ENCODE results near the gene DES.

The DES gene

GRCh38 chr2:219434718-219435525 lies 16.7 kb downstream of the DES start, which contains the start of gene SPEG:
TSS of gene SPEG (plus strand) at chr2:219434843. CDS start at chr2:219434978, 135 bp downstream.
- no peak within 1 kb of the TSS for H3K4me3 ChIP-seq (ENCODE audit: low read depth, low read length)
- DNase-seq (ENCODE audit: low read depth) = no peak

- no peak for DNase-seq (ENCODE audit: low read depth)
- no peak overlapping the region for H3K4me3 ChIP-seq (ENCODE audit: low read depth, low read length)
These were observed 17.5 kb downstream of the DES start for GRCh38 chr2:219435701-219436100.

DNA sequence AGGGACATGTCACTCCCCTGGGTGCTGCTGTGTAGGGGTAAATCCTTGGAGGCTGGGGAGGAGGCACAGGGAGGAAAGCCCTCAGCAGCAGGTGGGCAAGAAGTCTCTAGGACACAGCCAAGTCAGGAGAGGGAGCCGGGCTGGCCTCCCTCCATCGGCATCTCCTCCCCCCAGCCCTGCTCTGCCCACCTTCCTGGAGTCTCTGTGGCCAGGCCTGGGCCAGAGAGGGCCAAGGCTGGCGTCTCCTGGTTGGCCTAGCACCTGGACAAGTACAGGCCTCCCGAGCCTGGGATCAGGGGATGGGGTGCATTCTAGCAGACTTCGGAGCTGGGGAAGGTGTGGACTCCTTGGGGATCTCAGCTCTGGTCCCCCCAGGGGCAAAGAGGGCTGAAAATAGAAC lies 18.3 kb downstream of the DES start:
- DNase-seq (ENCODE audit: low read depth) = no peak
- H3K4me3 ChIP-seq (ENCODE audit: low read depth, low read length) = no peak overlapping the region

DNA sequence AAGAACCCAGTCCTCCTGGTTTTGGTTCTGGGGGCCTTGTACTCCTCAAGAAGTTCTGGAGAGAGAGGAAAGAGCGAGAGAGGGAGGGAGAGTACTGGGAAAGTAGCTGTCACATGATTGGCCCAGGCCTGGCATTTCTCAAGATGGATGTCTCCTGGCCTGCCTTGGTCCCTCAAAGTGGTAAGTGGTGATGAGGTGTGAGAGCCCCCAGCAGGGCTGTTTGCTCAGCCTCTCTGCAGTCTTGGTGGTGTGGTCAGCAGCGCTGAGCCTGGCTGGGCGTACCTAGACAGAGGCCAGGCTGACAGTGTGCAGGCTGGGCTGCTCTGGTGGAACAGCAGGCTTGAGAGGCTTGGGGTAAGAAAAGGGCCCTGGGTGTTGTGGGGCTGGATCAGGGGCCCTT lies 19.0 kb downstream of the DES start:
- no peak for DNase-seq (ENCODE audit: low read depth)
- no peak overlapping the region for H3K4me3 ChIP-seq (ENCODE audit: low read depth, low read length)

GRCh38 chr2:219437690-219438206 lies 19.6 kb downstream of the DES start:
- no peak overlapping the region for H3K4me3 ChIP-seq (ENCODE audit: low read depth, low read length)
- no peak for DNase-seq (ENCODE audit: low read depth)

DNA sequence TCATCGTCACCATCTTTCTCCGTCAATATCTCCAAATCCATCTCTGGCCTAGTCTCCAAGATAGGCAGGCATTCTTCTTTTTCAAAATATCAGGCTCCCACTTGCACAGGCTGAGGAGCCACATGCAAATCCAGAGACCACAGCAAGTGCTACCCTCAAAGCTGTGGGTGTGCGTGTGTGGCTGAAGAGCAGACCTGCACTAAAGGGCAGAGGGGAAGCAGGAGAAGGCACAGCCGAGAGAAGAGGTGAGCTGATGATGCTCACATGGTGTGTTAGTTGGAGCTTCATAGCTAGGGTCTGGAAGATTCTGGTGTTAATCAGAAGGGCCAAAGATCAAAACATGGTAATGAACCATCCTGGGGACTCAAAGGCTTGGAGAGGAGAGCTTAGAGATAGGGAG lies 20.3 kb downstream of the DES start:
- DNase-seq (ENCODE audit: low read depth) = no peak
- H3K4me3 ChIP-seq (ENCODE audit: low read depth, low read length) = no peak overlapping the region

DNA sequence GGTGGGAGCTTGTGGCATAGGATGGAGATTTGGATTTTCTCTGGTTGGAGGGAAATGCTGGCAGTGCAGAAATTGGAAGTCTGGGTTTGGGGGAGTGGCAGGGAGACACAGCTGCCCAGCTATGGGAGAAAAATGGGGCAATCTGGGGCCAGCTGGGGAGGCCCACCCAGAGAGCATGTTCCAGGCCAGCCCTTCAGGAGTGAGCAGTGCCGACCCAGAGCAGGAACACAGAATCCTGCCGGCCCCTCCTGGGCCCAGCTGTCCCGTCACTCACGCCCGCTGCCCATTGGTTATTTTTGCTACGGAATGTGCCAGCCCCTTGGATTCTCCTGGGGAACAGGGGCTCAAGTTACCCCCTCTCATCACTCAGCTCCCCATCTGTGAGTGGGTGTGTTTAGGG lies 21.3 kb downstream of the DES start:
- DNase-seq (ENCODE audit: low read depth) = no peak
- no peak overlapping the region for H3K4me3 ChIP-seq (ENCODE audit: low read depth, low read length)

- no peak for DNase-seq (ENCODE audit: low read depth)
- H3K4me3 ChIP-seq (ENCODE audit: low read depth, low read length) = no peak overlapping the region
These were observed 22.4 kb downstream of the DES start for GRCh38 chr2:219440388-219441256.

DNA sequence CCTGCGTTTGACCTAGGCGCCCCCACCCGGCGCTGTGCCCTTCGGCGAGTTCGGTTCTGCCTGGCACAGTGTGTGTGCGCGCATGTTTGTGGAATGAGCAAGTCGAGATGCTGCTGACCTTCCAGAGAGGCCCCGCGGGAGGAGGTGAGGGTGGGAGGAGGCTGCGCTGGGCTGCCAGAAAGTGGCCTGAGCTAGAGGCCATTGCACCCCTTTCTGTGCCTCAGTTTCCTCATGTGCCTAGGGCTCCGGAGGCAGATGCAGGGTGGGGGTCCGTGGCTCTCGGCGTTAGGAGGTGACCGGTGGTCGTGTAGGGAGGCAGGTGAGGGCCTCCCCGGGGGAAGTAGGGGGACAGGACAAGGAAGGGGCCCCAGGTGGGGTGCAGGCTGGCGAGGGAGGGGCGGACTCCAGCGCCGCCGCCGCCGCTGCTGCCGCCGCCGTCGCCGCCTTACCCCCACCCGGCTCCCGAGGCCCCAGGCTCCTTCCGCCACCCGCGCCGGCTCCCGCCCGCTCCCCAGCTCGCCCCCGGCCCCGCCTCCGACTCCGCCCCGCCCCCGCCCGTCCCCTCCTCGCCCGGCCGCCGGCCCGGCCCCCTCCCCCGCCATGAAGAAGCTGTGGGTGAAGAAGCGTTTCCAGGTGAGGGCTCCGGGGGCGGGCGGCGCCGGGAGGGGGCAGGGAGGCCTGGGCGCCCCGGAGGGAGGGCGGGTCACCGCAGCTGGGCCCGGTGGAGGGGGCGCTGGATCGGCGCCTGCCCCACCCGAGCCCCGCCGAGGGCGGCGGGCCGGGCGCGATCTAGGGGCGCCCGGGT lies 23.5 kb downstream of the DES start:
- DNase-seq (ENCODE audit: low read depth) = no peak
- peak overlapping the region; percentile 55 for H3K4me3 ChIP-seq (ENCODE audit: low read depth, low read length)

GRCh38 chr2:219442256-219443015 lies 24.3 kb downstream of the DES start:
- DNase-seq (ENCODE audit: low read depth) = no peak
- H3K4me3 ChIP-seq (ENCODE audit: low read depth, low read length) = peak overlapping the region; percentile 55

GRCh38 chr2:219443016-219443696 lies 25.0 kb downstream of the DES start:
- peak overlapping the region; percentile 55 for H3K4me3 ChIP-seq (ENCODE audit: low read depth, low read length)
- DNase-seq (ENCODE audit: low read depth) = no peak

DNA sequence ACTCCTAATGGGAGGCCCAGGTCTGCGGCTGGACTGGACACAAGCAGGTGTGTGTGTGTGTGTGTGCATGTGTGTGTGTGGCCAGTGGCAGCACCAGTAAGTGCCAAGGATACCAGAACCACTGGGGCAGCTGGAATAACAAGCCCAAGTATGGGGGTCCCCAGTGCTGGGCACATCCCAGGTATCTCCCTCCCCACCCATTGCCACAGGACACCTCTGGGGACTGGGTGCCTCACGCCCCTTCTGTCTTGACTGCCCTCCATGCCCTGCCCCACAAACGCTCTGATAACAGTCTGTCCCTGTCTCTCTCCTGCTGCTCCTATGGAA lies 25.5 kb downstream of the DES start:
- no peak for DNase-seq (ENCODE audit: low read depth)

DNA sequence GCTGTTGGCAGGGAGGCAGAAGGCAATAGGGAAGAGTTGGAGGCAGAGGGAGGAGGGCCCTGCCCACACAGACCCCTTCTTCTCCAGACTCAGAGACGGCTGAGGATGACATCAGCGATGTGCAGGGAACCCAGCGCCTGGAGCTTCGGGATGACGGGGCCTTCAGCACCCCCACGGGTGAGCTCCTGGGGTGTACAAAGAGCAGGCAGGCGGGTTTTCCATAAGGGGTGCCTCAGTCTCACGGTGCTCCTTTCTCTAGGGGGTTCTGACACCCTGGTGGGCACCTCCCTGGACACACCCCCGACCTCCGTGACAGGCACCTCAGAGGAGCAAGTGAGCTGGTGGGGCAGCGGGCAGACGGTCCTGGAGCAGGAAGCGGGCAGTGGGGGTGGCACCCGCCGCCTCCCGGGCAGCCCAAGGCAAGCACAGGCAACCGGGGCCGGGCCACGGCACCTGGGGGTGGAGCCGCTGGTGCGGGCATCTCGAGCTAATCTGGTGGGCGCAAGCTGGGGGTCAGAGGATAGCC lies 26.5 kb downstream of the DES start:
- no peak overlapping the region for H3K4me3 ChIP-seq (ENCODE audit: low read depth, low read length)
- DNase-seq (ENCODE audit: low read depth) = no peak

More for the DNA sequence above, 25.5 kb downstream of the DES start:
- no peak overlapping the region for H3K4me3 ChIP-seq (ENCODE audit: low read depth, low read length)

- peak overlapping the region; percentile 9 for H3K4me3 ChIP-seq (ENCODE audit: low read depth, low read length)
- no peak for DNase-seq (ENCODE audit: low read depth)
These were observed 27.1 kb downstream of the DES start for GRCh38 chr2:219445220-219445640.

DNA sequence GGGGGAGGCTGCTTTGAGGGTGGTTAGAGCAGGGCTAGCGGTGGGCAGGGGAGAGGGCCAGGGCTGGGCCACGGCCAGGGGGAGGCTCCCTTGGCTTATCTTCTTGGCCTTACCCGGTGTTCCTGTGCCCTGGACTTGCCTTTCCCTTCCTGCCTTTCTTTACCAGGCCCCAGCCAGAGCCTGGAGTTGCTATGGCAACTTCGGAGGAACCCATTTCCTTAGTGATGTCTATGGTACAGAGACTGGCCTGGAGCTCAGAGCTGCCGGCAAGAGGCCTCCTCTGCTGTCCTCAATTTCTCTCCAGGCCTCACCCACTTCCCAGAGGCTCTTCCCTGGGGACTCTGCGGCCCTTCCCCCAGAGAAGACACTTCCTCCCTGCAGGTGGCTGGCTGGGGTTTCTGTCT lies 27.9 kb downstream of the DES start:
- peak overlapping the region; percentile 31 for H3K4me3 ChIP-seq (ENCODE audit: low read depth, low read length)
- peak; percentile 34 for DNase-seq (ENCODE audit: low read depth)

GRCh38 chr2:219446689-219447088 lies 28.5 kb downstream of the DES start:
- DNase-seq (ENCODE audit: low read depth) = no peak
- no peak overlapping the region for H3K4me3 ChIP-seq (ENCODE audit: low read depth, low read length)

DNA sequence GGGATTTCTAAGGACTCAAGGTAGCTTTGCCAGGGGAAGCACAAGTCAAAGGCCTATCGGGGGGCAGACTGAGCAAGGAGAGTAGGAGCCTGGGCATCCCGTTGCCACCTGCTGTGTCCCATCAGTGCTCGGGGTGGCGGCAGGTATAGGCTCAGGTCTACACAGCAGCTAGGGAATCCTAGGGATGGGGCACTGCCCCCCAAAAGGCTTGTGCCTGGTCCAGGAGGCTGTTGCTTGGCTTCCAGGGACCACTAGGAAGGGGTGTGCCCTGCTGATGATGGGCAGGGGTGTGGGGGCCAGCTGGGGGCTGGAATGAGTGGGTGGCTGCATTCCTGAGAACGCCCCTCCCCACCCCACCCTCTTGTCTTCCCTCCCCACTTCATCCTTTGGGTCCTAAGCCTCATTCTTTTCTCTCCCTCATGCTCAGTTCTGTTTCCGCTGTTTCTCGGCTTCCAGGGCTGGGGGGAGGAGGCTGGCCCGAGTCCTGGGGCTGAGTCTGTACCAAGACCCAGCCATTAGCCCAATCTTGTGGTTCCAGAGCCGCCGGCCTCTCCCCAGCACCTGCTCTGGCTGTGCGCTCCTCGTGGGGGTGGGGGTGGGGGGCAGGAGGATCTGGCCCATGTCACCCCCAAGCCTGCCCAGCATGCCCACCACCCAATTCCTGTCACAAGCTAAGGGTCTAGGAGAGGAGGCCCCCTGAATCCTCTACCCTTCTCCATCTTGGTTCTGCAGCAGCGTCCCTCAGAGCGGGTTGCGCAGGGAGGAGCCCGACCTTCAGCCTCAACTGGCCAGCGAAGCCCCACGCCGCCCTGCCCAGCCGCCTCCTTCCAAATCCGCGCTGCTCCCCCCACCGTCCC lies 29.3 kb downstream of the DES start:
- no peak for DNase-seq (ENCODE audit: low read depth)
- H3K4me3 ChIP-seq (ENCODE audit: low read depth, low read length) = no peak overlapping the region
